RWPE2 (cell line): Measurements from ENCODE around the gene MAP7D1.

Experiments
- ATAC-seq: fragments of 200-7000 bp; cut with Tn5 transposase; 3 replicates; pipeline ENCODE4 v1.9.1; 2021; ENCODE audit warnings: low read depth
- DNase-seq: peaks from one replicate; pipeline ENCODE4 v3.0.0-alpha.2; 2020; ENCODE audit warnings: low spot score
- H3K27ac ChIP-seq: fragments of 450-650 bp; 2 replicates; pipeline ENCODE4 v1.5.1; 2017; ENCODE audit warnings: mild to moderate bottlenecking; ENCODE audit not compliant: poor library complexity, severe bottlenecking
- H3K27me3 ChIP-seq: fragments of 250-450 bp; sonication (Bioruptor Pico); 2 replicates; pipeline ENCODE4 v1.5.1; 2021; ENCODE audit warnings: mild to moderate bottlenecking, moderate library complexity; ENCODE audit not compliant: insufficient read depth, poor library complexity, severe bottlenecking
- H3K36me3 ChIP-seq: fragments of 250-450 bp; sonication (Bioruptor Pico); 2 replicates; pipeline ENCODE4 v1.5.1; 2020; ENCODE audit warnings: low read depth, mild to moderate bottlenecking, moderate library complexity
- H3K4me1 ChIP-seq: fragments of 250-450 bp; sonication (Bioruptor Pico); 2 replicates; pipeline ENCODE4 v1.5.1; 2021; ENCODE audit warnings: mild to moderate bottlenecking, moderate library complexity; ENCODE audit not compliant: insufficient read depth, poor library complexity, severe bottlenecking
- H3K4me3 ChIP-seq: fragments of 250-450 bp; sonication (Bioruptor Pico); 2 replicates; pipeline ENCODE4 v1.5.1; 2021; ENCODE audit warnings: mild to moderate bottlenecking, moderate library complexity; ENCODE audit not compliant: severe bottlenecking
- H3K9me3 ChIP-seq: fragments of 250-450 bp; sonication (Bioruptor Pico); 2 replicates; pipeline ENCODE4 v1.5.1; 2021; ENCODE audit warnings: mild to moderate bottlenecking, moderate library complexity; ENCODE audit not compliant: severe bottlenecking
- CTCF ChIP-seq: fragments of 450-650 bp; IDR thresholded peaks from one replicate; pipeline ENCODE4 v1.5.1; 2017; ENCODE audit warnings: mild to moderate bottlenecking, moderate library complexity; ENCODE audit not compliant: poor library complexity, severe bottlenecking

Gene MAP7D1

GRCh38 chr1:36143424-36143823, 12.5 kb upstream of the MAP7D1 start:
- peaks cover 7% of the 10 kb centered on the region for H3K4me1 ChIP-seq
- H3K36me3 ChIP-seq, result peaks cover 48% of the 10 kb centered on the region
- no peak overlapping the region for H3K27ac ChIP-seq
- H3K27me3 ChIP-seq, result no peaks in the 10 kb centered on the region
- no peak overlapping the region for H3K4me3 ChIP-seq
- no peak for ATAC-seq
- no peak for DNase-seq
- no peaks in the 10 kb centered on the region for H3K9me3 ChIP-seq
- TF ChIP-seq CTCF, result no peak

- no peak for ATAC-seq
- TF ChIP-seq CTCF, result no peak
- no peak overlapping the region for H3K27ac ChIP-seq
- H3K9me3 ChIP-seq, result no peaks in the 10 kb centered on the region
- peaks cover 42% of the 10 kb centered on the region for H3K36me3 ChIP-seq
- H3K4me3 ChIP-seq, result no peak overlapping the region
- no peak for DNase-seq
- H3K4me1 ChIP-seq, result peaks cover 7% of the 10 kb centered on the region
- no peaks in the 10 kb centered on the region for H3K27me3 ChIP-seq
Measured at GRCh38 chr1:36144413-36144812, 11.5 kb upstream of the MAP7D1 start.

GRCh38 chr1:36148821-36149236, 7.1 kb upstream of the MAP7D1 start:
- peak overlapping the region; percentile 98 for H3K27ac ChIP-seq
- H3K4me1 ChIP-seq, result peaks cover 20% of the 10 kb centered on the region
- no peaks in the 10 kb centered on the region for H3K27me3 ChIP-seq
- ATAC-seq (no peak), DNase-seq (no peak)
- H3K36me3 ChIP-seq, result peaks cover 6% of the 10 kb centered on the region
- peak overlapping the region; percentile 53 for H3K4me3 ChIP-seq
- H3K9me3 ChIP-seq, result no peaks in the 10 kb centered on the region
- no peak for TF ChIP-seq CTCF

GRCh38 chr1:36149237-36149972, 6.6 kb upstream of the MAP7D1 start, which contains the start of gene TRAPPC3:
Gene TRAPPC3, minus strand, starts transcription at chr1:36149486. Its CDS starts 108 bp downstream, at chr1:36149378.
- peak; percentile 99 for TF ChIP-seq CTCF
- peak within 1 kb of the TSS; percentile 53 for H3K4me3 ChIP-seq
- H3K9me3 ChIP-seq, result no peaks in the 10 kb centered on the region
- H3K27ac ChIP-seq, result peak within 1 kb of the TSS; percentile 98
- no peaks in the 10 kb centered on the region for H3K27me3 ChIP-seq
- H3K36me3 ChIP-seq, result peaks cover 6% of the 10 kb centered on the region; the same call in 1 of the 2 replicates
- peaks cover 20% of the 10 kb centered on the region for H3K4me1 ChIP-seq
- DNase-seq (peak; percentile 100), ATAC-seq (peak; percentile 88)

GRCh38 chr1:36149973-36150295, 6.0 kb upstream of the MAP7D1 start:
- TF ChIP-seq CTCF, result no peak
- peaks cover 22% of the 10 kb centered on the region for H3K4me1 ChIP-seq
- H3K27me3 ChIP-seq, result no peaks in the 10 kb centered on the region
- H3K27ac ChIP-seq, result peak overlapping the region; percentile 98
- no peaks in the 10 kb centered on the region for H3K9me3 ChIP-seq
- no peak overlapping the region for H3K4me3 ChIP-seq
- peaks cover 6% of the 10 kb centered on the region; the same call in 1 of the 2 replicates for H3K36me3 ChIP-seq
- no peak for ATAC-seq
- no peak for DNase-seq
